Activated CD8-positive, alpha-beta T cell treated with anti-CD3 and anti-CD28 coated beads, Interleukin-2, amount 10 ng/mL, durations not matched to agents 7 days and 5 days (primary cell): ENCODE data around the gene PKP4. TPM values are rescaled to one million over a fixed set of nuclear protein-coding genes. Genes with fewer than 3 reads are reported as not detected.
"Not testable (repeated sequence)": the region's sequence is repeated elsewhere in the genome, so short reads cannot be mapped to it uniquely, and the experiment has no call there.

Source experiments
- ATAC-seq: fragments of 150-1000 bp; cut with Tn5 transposase; one replicate; pipeline ENCODE4 v1.10.0; 2021; ENCODE audit warnings: moderate library complexity
- CTCF ChIA-PET: fragments of 350-600 bp; sonication (Branson Sonifier 250); formaldehyde crosslinking; loops from one replicate; lab custom pipeline; 2021; ENCODE audit warnings: antibody characterized with exemption; lab: Charles Lee
- POLR2A ChIA-PET: fragments of 350-600 bp; sonication (Branson Sonifier 250); formaldehyde crosslinking; loops from one replicate; lab custom pipeline; 2021; ENCODE audit warnings: antibody characterized with exemption; lab: Charles Lee
- DNase-seq: peaks from one replicate; pipeline ENCODE4 v3.0.0-alpha.2; 2020
- H3K27ac Mint-ChIP-seq: one replicate; pipeline ENCODE4 v1.8.0; 2021; ENCODE audit warnings: mild to moderate bottlenecking, mixed read lengths
- H3K27me3 Mint-ChIP-seq: one replicate; pipeline ENCODE4 v1.8.0; 2021; ENCODE audit warnings: low read depth, mixed read lengths
- H3K36me3 Mint-ChIP-seq: one replicate; pipeline ENCODE4 v1.8.0; 2021; ENCODE audit warnings: low read depth, mixed read lengths
- H3K4me1 Mint-ChIP-seq: one replicate; pipeline ENCODE4 v1.8.0; 2021; ENCODE audit warnings: low read depth, mixed read lengths
- H3K4me3 Mint-ChIP-seq: one replicate; pipeline ENCODE4 v1.8.0; 2021; ENCODE audit warnings: mild to moderate bottlenecking, mixed read lengths
- H3K9me3 Mint-ChIP-seq: one replicate; pipeline ENCODE4 v1.8.0; 2022; ENCODE audit warnings: mixed read lengths; ENCODE audit not compliant: insufficient read depth
- total RNA-seq, 2 experiments: library from RNA; stranded (reverse); gene quantifications; one replicate each; pipeline ENCODE4 v1.2.3, GENCODE V29; 2021

The PKP4 gene, protein sequence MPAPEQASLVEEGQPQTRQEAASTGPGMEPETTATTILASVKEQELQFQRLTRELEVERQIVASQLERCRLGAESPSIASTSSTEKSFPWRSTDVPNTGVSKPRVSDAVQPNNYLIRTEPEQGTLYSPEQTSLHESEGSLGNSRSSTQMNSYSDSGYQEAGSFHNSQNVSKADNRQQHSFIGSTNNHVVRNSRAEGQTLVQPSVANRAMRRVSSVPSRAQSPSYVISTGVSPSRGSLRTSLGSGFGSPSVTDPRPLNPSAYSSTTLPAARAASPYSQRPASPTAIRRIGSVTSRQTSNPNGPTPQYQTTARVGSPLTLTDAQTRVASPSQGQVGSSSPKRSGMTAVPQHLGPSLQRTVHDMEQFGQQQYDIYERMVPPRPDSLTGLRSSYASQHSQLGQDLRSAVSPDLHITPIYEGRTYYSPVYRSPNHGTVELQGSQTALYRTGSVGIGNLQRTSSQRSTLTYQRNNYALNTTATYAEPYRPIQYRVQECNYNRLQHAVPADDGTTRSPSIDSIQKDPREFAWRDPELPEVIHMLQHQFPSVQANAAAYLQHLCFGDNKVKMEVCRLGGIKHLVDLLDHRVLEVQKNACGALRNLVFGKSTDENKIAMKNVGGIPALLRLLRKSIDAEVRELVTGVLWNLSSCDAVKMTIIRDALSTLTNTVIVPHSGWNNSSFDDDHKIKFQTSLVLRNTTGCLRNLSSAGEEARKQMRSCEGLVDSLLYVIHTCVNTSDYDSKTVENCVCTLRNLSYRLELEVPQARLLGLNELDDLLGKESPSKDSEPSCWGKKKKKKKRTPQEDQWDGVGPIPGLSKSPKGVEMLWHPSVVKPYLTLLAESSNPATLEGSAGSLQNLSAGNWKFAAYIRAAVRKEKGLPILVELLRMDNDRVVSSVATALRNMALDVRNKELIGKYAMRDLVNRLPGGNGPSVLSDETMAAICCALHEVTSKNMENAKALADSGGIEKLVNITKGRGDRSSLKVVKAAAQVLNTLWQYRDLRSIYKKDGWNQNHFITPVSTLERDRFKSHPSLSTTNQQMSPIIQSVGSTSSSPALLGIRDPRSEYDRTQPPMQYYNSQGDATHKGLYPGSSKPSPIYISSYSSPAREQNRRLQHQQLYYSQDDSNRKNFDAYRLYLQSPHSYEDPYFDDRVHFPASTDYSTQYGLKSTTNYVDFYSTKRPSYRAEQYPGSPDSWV
- 10 to 100 TPM; 32.9 to 35.8 TPM for total RNA-seq

DNA sequence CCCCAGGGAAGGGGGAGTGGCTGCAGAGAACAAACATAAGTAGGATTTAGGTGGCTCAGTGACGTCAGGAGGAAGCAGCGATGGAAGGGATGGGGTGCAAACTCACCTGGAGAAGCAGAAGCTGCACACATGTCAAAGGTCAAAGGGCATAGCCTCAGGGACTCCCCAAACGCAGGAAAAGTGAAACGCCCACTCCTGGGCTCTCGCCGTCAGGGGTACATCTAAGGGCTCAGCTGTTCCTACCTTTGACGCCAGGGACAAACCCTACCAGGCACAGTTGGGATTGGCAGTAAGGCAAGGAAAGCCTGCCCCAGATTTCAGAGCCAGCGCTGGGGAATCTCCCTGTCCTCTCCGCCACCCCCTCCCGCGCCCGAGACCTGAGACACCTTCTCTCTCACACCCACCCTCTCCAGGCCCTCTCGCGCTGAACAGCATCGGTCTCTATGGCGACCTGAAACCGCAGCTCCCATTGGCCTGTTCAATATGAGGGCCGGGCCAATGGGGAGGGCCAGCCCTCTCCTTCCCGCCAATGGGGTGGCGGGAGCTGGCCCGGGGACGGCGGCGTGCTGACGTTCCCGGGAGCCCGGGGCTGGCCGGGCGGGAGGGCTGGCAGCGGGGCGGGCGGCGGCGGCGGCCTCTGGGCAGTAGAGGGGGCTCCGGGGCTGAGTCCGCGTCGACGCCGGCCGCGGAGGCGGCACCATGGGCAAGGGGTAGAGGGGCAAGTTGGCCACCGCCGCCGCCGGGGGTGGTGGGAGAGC lies at the start of gene PKP4, which contains the start of gene CCDC148:
TSS of gene PKP4 (plus strand) at position 644 of the 758 bp plus-strand sequence. CDS start 76,233 bp downstream, outside the sequence.
TSS of gene CCDC148 (minus strand) at position 445 of the 758 bp plus-strand sequence. CDS start at position 131, 314 bp downstream.
- Mint-ChIP-seq H3K27me3 (peaks cover 32% of the 10 kb centered on the region), H3K4me3 (peak within 1 kb of the TSS; percentile 87), H3K27ac (peak within 1 kb of the TSS; percentile 87), H3K36me3 (peaks cover 3% of the 10 kb centered on the region), H3K9me3 (no peaks in the 10 kb centered on the region), H3K4me1 (peaks cover 25% of the 10 kb centered on the region)
- CTCF ChIA-PET, result interaction anchor here (1.1 to 3.1 kb wide), 3 partner anchors 9 to 25 kb away, joined by 3 to 17 read pairs (median 7); no protein-coding TSS in a partner anchor
- POLR2A ChIA-PET, result no interaction called here
- DNase-seq (peak; percentile 91), ATAC-seq (peak; percentile 91)

DNA sequence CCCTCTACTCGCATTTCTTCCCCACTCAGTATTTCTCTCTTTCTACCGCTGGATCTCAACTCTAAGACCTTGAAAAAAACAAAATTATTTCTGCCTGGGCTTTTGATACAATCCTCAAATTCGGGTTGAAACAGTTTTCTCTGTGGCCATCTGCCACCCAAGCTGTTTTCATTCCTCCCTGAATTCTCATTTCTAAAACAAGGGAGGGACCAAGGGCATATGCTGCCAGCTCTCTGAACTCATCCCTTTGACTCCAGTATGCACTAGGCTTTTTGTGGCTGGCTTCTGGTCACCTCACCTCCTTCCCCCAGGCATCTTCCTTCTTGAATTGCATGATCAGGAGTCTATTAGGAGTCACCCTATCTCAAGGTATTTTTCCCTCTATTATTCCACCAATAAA lies 49.7 kb upstream of the PKP4 start:
- POLR2A ChIA-PET, result no interaction called here

DNA sequence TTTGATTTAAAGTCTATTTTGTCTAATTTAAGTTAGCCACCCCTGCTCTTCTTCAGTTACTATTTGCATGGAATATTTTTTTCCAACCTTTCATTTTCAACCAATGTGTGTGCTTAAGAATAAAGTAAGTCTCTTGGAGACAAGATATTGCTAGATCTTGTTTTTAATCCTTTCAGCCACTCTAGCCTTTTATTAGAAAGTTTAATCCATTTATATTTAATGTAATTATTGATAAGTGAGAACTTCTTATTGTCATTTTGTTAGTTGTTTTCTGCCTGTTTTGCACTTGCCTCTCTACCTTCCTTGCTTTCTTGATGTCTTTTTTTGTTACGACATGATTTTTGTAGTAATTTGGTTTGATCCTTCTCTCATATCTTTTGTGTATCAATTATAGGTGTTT lies 46.6 kb upstream of the PKP4 start:
- ATAC-seq (no peak), DNase-seq (no peak)
- no peak overlapping the region for H3K27ac Mint-ChIP-seq
- H3K36me3 Mint-ChIP-seq, result no peaks in the 10 kb centered on the region
- H3K27me3 Mint-ChIP-seq, result no peaks in the 10 kb centered on the region
- ChIA-PET CTCF (no interaction called here), POLR2A (no interaction called here)
- H3K9me3 Mint-ChIP-seq, result peaks cover 4% of the 10 kb centered on the region
- no peak overlapping the region for H3K4me3 Mint-ChIP-seq
- H3K4me1 Mint-ChIP-seq, result no peaks in the 10 kb centered on the region

More for the DNA sequence above, 49.7 kb upstream of the PKP4 start:
- H3K4me1 Mint-ChIP-seq, result no peaks in the 10 kb centered on the region
- no peak for ATAC-seq
- H3K9me3 Mint-ChIP-seq, result peaks cover 4% of the 10 kb centered on the region
- CTCF ChIA-PET, result no interaction called here
- H3K27ac Mint-ChIP-seq, result no peak overlapping the region
- no peak overlapping the region for H3K4me3 Mint-ChIP-seq
- DNase-seq, result no peak
- H3K27me3 Mint-ChIP-seq, result no peaks in the 10 kb centered on the region
- no peaks in the 10 kb centered on the region for H3K36me3 Mint-ChIP-seq

DNA sequence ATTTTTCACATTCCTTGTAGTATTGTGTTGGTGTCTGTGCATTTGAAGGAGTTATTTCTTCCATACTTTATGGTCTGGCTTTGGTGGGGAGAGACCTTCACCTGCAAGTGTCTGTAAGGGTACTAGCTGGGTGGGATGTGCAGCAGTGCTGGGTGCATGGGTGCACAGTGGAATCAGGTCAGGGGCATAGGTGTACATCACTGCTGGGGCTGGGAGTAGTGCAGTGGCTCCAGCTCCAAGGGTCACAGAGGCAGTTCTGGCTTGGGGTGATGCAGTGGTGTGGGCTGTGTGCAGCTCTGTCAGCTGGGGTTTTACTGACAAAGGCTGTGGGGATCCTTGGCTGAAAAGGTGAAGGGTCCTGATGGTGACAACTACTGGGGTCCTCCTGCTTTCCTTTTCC lies 45.0 kb upstream of the PKP4 start:
- CTCF ChIA-PET, result no interaction called here
- H3K27ac Mint-ChIP-seq, result no peak overlapping the region
- H3K4me3 Mint-ChIP-seq, result no peak overlapping the region
- H3K27me3 Mint-ChIP-seq, result no peaks in the 10 kb centered on the region
- H3K36me3 Mint-ChIP-seq, result no peaks in the 10 kb centered on the region
- H3K9me3 Mint-ChIP-seq, result peaks cover 4% of the 10 kb centered on the region
- ATAC-seq (no peak), DNase-seq (no peak)
- POLR2A ChIA-PET, result no interaction called here
- no peaks in the 10 kb centered on the region for H3K4me1 Mint-ChIP-seq

DNA sequence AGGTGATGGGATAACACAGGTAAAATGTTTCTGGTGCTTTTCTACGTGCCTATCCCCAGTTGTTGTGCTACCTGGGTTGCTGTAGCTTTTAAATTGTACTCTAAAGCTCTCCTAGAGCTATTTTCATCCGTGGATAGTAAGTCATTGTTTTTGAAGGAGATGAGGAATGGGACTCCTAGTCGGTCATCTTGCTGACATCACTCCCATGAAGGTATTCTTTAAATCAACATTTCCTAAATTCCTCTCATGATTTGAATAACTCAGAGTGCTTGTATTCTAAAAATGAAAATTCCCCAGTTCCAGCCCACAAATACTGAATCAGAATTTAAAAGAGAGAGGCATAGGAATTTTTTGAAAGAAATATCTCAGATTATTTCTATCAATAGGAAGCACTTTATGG lies 44.5 kb upstream of the PKP4 start:
- Mint-ChIP-seq H3K36me3 (no peaks in the 10 kb centered on the region), H3K4me1 (no peaks in the 10 kb centered on the region), H3K9me3 (peaks cover 4% of the 10 kb centered on the region), H3K27me3 (no peaks in the 10 kb centered on the region), H3K4me3 (no peak overlapping the region), H3K27ac (no peak overlapping the region)
- ChIA-PET POLR2A (no interaction called here), CTCF (no interaction called here)
- no peak for ATAC-seq
- DNase-seq, result no peak

DNA sequence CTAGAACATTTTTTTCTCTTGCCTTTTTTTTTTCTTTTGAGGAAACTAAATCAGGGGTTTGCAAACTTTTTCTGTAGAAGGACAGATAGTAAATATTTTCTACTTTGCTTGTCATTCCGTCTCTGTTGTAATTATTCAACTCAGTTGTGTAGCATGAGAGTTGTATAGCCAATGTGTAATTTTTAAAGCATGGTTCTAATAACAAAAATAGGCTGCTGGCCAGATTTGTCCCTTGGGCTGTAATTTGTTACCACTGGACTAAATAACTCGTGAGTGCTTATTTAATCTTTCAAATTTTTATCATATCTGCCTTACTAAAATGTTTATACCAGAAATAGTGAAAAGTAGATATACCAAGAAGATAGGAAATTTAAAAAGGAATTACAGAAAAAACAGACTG lies 43.2 kb upstream of the PKP4 start:
- peaks cover 2% of the 10 kb centered on the region for H3K27me3 Mint-ChIP-seq
- H3K9me3 Mint-ChIP-seq, result peaks cover 4% of the 10 kb centered on the region
- ATAC-seq (no peak), DNase-seq (no peak)
- ChIA-PET CTCF (no interaction called here), POLR2A (no interaction called here)
- H3K4me3 Mint-ChIP-seq, result no peak overlapping the region
- no peaks in the 10 kb centered on the region for H3K36me3 Mint-ChIP-seq
- H3K27ac Mint-ChIP-seq, result no peak overlapping the region
- H3K4me1 Mint-ChIP-seq, result no peaks in the 10 kb centered on the region

DNA sequence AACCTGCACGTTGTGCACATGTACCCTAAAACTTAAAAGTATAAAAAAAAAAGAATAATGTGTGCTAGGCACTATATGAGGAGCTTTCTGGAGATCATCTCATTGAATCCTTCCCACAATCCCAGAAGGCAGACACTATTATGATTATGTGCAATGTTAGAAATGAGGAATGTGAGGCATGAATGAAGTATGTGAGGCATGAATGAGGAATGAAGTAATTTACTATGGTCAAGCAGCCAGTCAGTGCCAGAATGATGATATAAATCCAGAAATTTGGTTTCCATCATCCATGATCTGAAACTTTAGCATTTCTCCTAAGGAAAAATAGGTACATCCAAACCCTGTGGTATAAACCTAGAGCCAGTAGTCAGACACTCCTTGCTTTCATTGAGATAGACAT lies 42.2 kb upstream of the PKP4 start:
- ChIA-PET CTCF (no interaction called here), POLR2A (no interaction called here)
- Mint-ChIP-seq H3K27ac (no peak overlapping the region), H3K4me1 (no peaks in the 10 kb centered on the region), H3K36me3 (no peaks in the 10 kb centered on the region), H3K9me3 (peaks cover 4% of the 10 kb centered on the region), H3K27me3 (peaks cover 2% of the 10 kb centered on the region), H3K4me3 (no peak overlapping the region)
- DNase-seq, result no peak
- ATAC-seq, result no peak

DNA sequence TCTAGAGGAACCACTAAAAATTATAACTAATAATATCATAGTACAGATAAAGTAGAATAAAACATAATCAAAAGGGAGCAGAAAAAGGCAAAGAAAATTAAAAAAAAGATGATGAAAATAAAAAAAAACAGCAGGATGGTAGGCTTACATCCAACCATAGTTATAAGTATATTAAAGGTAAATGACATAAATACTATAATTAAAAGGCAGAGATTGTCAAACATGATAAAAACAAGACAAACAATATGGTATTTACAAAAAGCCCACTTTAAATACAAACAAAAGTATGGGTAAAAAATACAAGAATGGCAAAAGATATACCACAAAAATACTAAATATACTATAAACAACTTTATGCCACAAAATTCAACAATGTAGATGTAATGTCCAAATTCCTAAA lies 24.6 kb upstream of the PKP4 start:
- ChIA-PET POLR2A (no interaction called here), CTCF (no interaction called here)
- H3K9me3 Mint-ChIP-seq, result no peaks in the 10 kb centered on the region
- H3K27ac Mint-ChIP-seq, result no peak overlapping the region
- DNase-seq, result no peak
- H3K4me1 Mint-ChIP-seq, result no peaks in the 10 kb centered on the region
- no peak overlapping the region for H3K4me3 Mint-ChIP-seq
- H3K27me3 Mint-ChIP-seq, result no peaks in the 10 kb centered on the region
- ATAC-seq, result no peak
- no peaks in the 10 kb centered on the region for H3K36me3 Mint-ChIP-seq

DNA sequence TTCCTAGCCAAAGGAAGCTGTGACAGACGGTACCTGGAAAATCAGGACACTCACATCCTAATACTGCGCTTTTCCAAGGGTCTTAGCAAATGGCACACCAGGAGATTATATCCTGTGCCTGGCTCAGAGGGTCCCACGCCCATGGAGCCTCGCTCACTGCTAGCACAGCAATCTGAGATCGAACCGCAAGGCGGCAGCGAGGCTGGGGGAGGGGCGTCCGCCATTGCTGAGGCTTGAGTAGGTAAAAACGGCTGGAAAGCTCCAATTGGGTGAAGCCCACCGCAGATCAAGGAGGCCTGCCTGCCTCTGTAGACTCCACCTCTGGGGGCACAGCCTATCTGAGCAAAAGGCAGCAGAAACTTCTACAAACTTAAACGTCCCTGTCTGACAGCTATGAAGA lies 23.0 kb upstream of the PKP4 start:
- POLR2A ChIA-PET, ATAC-seq, H3K9me3 Mint-ChIP-seq, H3K4me1 Mint-ChIP-seq, DNase-seq, H3K36me3 Mint-ChIP-seq, H3K27me3 Mint-ChIP-seq, H3K27ac Mint-ChIP-seq, H3K4me3 Mint-ChIP-seq, CTCF ChIA-PET: not testable (repeated sequence)

DNA sequence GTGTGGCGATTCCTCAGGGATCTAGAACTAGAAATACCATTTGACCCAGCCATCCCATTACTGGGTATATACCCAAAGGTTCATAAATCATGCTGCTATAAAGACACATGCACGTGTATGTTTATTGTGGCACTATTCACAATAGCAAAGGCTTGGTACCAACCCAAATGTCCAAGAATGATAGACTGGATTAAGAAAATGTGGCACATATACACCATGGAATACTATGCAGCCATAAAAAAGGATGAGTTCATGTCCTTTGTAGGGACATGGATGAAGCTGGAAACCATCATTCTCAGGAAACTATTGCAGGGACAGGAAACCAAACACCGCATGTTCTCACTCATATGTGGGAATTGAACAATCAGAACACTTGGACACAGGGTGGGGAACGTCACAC lies 17.7 kb upstream of the PKP4 start:
- H3K9me3 Mint-ChIP-seq, ATAC-seq, CTCF ChIA-PET, H3K27me3 Mint-ChIP-seq, H3K4me1 Mint-ChIP-seq, DNase-seq, H3K27ac Mint-ChIP-seq, H3K36me3 Mint-ChIP-seq, H3K4me3 Mint-ChIP-seq, POLR2A ChIA-PET: not testable (repeated sequence)

DNA sequence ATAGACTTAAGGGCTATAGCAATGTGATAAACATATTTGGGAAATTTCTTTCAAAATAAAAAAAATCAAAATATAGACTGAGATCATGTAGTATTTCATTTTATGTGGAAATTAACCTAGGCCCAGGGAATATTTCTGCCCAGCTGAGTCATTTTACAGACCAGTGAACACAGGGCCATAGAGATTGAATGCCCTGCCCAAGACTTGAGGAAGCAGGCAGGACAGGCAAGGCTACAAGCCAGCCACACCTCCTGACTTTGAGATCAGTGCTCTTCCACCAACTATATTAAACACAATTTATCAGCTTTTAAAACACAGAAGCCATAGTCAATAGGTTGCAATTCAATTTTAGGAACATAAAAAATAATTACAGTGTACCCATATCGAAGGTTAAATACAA lies 13.1 kb upstream of the PKP4 start:
- POLR2A ChIA-PET, result no interaction called here
- H3K9me3 Mint-ChIP-seq, result no peaks in the 10 kb centered on the region
- no peaks in the 10 kb centered on the region for H3K4me1 Mint-ChIP-seq
- H3K36me3 Mint-ChIP-seq, result no peaks in the 10 kb centered on the region
- DNase-seq (no peak), ATAC-seq (no peak)
- H3K27me3 Mint-ChIP-seq, result peaks cover 2% of the 10 kb centered on the region
- CTCF ChIA-PET, result interaction anchor here (1.3 kb wide), 1 partner anchor 310 kb away, joined by 3 read pairs; no protein-coding TSS in a partner anchor
- H3K4me3 Mint-ChIP-seq, result no peak overlapping the region
- no peak overlapping the region for H3K27ac Mint-ChIP-seq
